ENCODE data around the gene INTS1.

INTS1 gene, protein sequence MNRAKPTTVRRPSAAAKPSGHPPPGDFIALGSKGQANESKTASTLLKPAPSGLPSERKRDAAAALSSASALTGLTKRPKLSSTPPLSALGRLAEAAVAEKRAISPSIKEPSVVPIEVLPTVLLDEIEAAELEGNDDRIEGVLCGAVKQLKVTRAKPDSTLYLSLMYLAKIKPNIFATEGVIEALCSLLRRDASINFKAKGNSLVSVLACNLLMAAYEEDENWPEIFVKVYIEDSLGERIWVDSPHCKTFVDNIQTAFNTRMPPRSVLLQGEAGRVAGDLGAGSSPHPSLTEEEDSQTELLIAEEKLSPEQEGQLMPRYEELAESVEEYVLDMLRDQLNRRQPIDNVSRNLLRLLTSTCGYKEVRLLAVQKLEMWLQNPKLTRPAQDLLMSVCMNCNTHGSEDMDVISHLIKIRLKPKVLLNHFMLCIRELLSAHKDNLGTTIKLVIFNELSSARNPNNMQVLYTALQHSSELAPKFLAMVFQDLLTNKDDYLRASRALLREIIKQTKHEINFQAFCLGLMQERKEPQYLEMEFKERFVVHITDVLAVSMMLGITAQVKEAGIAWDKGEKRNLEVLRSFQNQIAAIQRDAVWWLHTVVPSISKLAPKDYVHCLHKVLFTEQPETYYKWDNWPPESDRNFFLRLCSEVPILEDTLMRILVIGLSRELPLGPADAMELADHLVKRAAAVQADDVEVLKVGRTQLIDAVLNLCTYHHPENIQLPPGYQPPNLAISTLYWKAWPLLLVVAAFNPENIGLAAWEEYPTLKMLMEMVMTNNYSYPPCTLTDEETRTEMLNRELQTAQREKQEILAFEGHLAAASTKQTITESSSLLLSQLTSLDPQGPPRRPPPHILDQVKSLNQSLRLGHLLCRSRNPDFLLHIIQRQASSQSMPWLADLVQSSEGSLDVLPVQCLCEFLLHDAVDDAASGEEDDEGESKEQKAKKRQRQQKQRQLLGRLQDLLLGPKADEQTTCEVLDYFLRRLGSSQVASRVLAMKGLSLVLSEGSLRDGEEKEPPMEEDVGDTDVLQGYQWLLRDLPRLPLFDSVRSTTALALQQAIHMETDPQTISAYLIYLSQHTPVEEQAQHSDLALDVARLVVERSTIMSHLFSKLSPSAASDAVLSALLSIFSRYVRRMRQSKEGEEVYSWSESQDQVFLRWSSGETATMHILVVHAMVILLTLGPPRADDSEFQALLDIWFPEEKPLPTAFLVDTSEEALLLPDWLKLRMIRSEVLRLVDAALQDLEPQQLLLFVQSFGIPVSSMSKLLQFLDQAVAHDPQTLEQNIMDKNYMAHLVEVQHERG (N-terminal part only)

DNA sequence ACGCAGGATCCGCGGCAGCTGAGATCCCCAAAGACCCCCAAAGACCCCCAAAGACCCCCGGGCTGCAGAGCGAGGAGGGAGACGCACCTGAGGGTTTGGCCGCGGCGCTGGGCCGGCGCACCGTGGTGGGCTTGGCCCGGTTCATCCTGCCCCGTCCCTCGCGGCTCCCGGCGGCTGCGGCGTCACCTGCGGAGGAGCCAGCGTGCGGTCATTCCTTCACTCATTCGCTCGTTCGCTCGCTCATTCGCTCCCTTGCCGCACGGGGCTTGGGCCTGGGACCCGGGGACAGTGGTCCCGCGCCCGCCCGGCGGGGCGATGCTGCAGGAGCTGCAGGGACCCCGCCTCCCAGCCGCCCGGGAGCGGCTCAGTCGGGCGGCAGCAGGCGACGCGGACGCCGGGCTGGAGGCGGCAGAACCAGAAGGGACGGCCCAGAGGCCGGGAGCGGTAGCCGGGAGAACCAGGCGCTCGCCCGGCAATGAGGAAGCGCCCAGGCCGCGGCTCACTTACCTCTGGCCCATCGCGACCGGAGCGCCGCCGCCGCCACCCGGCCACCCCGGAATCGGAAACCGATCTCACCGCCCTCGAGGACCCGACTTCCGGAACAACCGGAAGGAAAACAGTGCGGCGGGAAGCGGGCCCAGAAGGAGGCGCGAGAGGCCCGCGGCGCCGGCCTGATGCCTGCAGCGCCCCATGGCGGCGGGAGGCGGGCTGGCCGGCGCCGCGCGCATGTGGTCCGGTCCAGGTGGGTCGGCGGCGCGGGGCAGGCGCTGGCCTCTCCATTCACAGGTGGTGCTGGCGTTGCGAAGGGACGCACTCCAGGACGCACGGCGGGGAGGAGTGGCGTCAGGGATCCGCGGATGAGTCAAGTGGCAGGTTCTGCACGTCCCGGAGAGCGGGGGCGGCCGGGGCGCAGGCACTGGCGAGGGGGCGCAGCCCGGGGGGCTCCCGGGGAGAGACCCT lies at the start of gene INTS1:
TSS of gene INTS1 (minus strand) at position 574 of the 960 bp plus-strand sequence. CDS start at position 145, 429 bp downstream.
- no peak for TF ChIP-seq ZNF274 (IDR thresholded peaks at IDR 0.05; ENCODE audit: low read depth, low read length)

DNA sequence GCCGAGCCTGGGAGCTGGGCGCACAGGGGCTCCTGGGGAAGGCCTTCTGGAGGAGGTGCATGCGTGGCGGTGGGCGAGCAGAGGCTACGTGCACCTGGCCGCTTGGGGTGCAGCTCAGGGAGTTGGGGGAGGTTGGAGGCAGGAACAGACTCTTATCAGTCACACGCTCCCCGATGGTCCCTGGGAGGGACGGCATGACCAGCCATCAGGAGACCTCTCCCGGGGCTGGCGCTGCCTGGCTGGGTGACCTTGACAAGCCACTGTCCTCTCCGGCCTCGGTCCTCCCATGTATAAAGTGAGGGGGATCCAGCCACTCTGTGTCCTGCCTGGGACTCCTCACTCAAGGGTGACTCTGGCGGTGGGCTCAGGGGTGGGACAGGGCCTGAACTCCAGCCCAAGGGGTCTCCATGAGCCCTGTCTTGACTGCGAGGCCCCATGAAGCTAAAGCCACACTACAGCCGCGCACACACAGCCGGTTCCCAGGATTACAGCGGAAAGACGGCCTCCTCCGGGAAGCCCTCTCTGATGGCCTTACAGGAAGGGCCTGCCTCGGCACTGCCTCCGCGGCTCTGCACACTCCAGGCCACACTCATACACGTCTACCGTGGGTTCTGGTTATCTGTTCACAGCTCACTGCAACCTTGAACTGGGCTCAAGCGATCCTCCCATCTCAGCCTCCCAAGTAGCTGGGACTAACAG lies 49.5 kb upstream of the INTS1 start:
- no peak for TF ChIP-seq ZNF274 (IDR thresholded peaks at IDR 0.05; ENCODE audit: low read depth, low read length)
- H3K4me3 ChIP-seq (ENCODE audit: low read length) = no peak overlapping the region

More for the DNA sequence above, at the start of gene INTS1:
- peak within 1 kb of the TSS; percentile 83 for H3K4me3 ChIP-seq (ENCODE audit: low read length)

DNA sequence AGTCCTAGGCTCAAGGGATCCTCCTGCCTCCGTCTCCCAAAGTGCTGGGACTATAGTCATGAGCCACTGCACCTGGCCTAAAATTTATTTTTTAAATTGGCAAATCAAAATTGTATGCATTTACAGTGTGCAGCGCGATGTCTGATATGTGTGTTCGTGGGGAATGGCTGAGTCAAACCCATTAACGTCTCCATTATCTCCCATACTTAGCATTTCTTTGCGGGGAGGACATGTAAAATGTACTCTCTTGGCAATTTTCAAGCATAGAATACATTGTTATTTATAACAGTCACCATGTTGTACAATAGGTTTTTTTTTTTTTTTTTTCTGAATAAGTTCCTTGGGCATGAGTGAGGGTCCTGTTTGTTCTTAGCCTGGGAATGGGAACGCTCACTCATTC lies 48.0 kb upstream of the INTS1 start:
- H3K4me3 ChIP-seq (ENCODE audit: low read length) = no peak overlapping the region
- TF ChIP-seq ZNF274 (IDR thresholded peaks at IDR 0.05; ENCODE audit: low read depth, low read length) = no peak

DNA sequence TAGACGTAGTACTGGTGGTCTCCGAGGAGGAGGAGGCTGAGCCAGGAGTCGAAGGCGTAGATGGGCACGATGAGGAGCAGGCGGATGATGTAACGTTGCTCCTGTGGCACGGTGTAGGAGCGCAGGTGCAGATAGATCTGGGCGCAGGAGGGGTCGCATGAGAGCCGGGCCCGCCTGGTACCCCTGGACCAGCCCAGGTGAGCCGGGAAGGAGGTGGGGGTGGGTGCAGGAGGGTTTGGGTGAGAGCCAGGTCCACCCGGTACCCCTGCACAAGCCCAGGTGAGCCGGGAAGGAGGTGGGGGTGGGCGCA lies 46.6 kb upstream of the INTS1 start:
- TF ChIP-seq ZNF274 (IDR thresholded peaks at IDR 0.05; ENCODE audit: low read depth, low read length) = no peak
- H3K4me3 ChIP-seq (ENCODE audit: low read length) = no peak overlapping the region

DNA sequence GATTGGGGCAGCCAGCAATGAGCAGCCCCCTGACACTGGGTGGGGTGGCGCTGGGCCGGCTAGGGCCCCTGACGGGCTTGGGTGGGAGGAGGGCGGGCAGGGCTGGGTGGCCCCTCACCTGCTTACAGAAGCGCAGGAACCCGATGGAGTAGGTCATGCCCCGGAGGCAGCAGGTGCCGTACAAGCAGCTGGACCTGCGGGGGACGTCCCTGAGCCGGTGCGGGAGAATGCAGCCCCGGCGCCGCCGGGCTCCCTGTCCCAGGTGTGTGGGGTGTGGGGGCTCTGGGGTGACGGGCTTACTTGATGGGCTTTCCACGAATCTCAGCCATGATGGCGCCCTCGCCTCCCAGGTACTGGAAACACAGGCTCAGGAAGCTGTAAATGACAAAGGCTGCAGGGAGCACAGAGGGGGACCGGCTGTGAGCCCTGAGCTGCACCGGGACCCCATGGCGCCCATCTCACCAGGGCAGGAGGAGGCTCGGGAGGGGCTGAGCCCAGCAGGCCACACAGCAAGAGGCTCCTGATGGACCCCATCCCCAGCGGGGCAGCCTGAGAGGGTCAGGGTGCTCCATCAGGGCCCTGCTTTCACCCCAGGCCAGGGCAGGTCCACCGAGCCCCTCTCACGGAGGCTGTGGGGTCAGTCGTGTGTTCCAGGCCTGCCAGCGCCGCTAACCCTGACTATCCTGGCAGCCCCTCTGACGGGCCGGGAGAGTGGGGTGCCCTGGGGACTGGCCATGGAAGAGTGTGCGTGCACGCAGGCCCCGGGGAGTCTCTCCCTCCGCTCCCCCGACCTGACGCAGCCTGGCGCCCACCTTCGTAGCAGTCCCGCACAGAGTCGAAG lies 46.0 kb upstream of the INTS1 start:
- TF ChIP-seq ZNF274 (IDR thresholded peaks at IDR 0.05; ENCODE audit: low read depth, low read length) = no peak
- no peak overlapping the region for H3K4me3 ChIP-seq (ENCODE audit: low read length)

DNA sequence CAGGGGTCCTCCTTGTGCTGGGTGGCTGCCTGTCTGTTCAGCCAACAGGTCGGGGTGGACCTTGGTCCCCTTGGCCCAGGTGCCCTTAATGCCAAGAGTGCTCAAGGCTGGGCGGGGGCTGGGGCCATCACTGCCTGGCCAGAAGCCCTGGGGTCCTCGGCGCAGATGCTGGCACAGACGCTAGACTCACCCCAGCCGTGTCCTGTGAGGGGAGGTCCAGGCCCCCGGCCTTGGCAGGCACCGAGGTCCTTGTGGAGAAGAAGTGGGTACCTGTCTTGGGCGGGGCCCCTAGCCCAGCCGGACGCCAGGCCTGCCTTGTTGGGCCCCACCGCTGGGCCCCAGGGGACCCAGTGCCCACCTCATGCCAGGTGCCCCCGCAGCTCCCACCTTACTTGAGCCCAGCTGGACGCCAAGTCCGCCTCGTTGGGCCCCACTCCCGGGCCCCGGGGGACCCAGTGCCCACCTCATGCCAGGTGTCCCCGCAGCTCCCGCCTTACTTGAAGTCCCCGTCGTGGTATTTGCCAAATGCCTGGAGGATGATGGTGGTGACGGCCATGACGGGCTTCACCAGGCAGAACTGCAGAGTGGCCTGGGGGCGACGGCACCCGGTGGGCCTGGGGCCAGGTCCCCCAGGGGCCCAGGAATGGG lies 45.3 kb upstream of the INTS1 start:
- no peak for TF ChIP-seq ZNF274 (IDR thresholded peaks at IDR 0.05; ENCODE audit: low read depth, low read length)
- no peak overlapping the region for H3K4me3 ChIP-seq (ENCODE audit: low read length)

DNA sequence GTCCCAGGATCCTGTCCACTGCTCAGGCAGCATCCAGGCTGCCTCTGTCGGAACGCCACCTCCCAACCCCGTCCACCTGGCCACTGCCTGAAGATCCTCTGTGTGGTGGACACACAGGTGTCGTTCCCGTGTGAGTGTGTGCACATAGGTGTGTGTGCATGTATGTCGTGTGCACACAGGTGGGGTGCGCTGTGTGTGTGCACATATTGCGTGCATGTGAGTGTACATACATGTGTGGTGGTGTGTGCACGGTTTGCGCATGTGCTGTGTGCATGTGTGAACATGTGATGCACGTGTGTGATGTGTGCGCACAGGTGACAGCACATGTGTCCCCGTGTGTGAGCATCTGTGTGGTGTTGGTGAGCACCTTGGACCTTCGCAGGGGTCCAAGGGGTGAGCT lies 44.8 kb upstream of the INTS1 start:
- no peak for TF ChIP-seq ZNF274 (IDR thresholded peaks at IDR 0.05; ENCODE audit: low read depth, low read length)

DNA sequence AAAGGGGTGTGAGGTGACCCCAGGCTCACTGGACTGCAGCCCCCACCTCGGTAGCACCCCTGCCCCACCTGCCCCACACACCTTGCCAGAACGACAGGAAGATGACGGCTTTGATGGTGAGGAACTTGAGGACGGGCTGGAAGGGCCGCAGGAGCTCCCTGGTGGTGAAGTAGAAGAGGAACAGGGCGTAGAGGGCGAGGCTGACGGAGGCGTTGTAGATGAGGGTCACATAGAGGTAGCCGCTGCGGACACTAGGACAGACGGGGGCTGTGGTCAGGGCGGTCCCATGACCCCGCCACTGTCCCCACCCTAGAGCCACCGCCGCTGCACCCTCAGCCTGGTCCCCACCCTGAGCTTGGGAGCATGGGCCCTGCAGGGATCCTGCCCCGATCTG lies 44.2 kb upstream of the INTS1 start:
- TF ChIP-seq ZNF274 (IDR thresholded peaks at IDR 0.05; ENCODE audit: low read depth, low read length) = no peak
- H3K4me3 ChIP-seq (ENCODE audit: low read length) = no peak overlapping the region

More for the DNA sequence above, 44.8 kb upstream of the INTS1 start:
- H3K4me3 ChIP-seq (ENCODE audit: low read length) = no peak overlapping the region

DNA sequence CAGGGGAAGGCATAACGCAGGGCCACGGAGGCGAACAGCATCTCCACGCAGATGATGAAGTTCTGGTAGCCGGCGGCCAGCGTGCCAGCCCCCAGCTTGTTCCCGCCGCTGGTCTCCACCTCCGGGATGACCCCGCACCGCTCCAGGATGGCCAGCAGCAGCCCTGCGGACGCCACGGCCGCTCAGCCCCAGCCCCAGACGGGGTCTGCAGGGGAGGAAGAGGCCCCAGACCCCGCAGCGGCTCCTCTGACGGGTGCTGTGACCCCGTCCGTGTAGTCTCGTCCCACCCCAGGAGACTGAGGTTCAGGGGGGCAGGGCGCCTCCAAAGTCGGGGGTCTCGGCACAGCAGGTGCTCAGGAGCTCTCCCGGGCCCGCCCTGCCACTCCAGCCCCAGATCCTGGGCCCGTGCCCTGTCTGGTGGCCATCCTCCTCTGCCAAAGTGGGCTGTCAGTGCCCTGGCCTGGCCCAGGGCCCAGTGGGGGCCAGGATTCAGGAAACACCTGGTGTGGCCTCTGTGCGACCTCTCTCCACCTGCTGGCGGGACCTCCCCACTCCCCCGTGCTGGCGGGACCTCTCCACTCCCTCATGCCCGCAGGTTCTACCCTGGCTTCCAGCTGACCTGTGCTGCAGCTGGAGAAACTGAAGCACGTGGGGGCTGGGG lies 43.7 kb upstream of the INTS1 start:
- H3K4me3 ChIP-seq (ENCODE audit: low read length) = no peak overlapping the region
- TF ChIP-seq ZNF274 (IDR thresholded peaks at IDR 0.05; ENCODE audit: low read depth, low read length) = no peak

DNA sequence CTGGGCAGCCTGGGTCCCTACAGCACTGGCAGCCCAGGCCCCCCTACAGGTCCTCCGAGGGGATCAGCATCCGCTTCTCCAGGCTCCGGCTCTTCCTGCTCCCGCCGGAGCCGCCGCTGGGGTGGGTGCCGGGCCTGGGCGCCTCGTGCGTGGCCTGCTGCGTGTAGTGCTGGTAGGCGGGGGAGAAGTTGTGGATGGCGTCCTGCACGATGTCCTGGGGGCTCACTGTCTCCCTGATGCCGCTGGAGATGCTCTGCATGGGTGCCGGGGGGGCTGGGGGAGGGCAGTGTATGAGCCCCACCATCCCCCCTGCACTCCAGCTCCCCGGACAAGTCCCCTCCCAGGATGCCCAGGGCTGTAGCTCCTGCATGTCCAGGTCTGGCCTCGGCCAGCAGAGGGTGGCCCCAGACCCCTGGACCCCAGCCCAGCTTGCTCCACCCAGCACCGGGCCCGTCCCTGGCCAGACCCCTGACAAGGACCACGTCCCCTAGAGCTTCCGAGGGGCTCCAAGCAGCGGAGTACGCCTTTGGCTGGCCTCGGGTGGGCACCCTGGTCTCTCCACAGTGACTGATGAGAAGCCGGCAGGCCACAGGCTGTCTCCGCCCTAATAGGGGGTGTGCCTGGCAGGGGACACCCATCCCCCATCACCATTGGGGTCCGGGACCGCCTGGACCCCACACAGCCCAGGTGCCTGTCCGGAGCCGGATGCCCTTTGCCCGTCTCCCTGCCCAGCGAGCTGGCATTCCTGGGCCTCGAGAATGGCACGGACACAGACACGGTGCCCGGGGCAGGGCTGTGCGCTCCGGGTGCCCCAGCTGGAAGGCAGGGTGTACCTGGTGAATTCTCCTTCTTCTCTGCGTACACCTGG lies 43.0 kb upstream of the INTS1 start:
- H3K4me3 ChIP-seq (ENCODE audit: low read length) = no peak overlapping the region
- no peak for TF ChIP-seq ZNF274 (IDR thresholded peaks at IDR 0.05; ENCODE audit: low read depth, low read length)
